Right lobe of liver (tissue), 6 donors: Measurements from ENCODE around the gene TCN1. TPM values are rescaled to one million over a fixed set of nuclear protein-coding genes. Genes with fewer than 3 reads are reported as not detected.
"Not testable (repeated sequence)": the region's sequence is repeated elsewhere in the genome, so short reads cannot be mapped to it uniquely, and the experiment has no call there.

Experiments
- ATAC-seq, 4 donors: fragments of 200-7000 bp; cut with Tn5 transposase; one replicate each; pipeline ENCODE4 v1.9.1; 2020; ENCODE audit warnings: mild to moderate bottlenecking in 4 of 4, moderate library complexity in 4 of 4
- DNase-seq, 3 donors: peaks; one replicate each; pipeline ENCODE4 v3.0.0-alpha.2; 2020
- H3K27ac ChIP-seq, 3 donors: fragments of 200-600 bp; one replicate each; pipeline ENCODE4 v1.8.0; 2022
- H3K27me3 ChIP-seq, 2 donors: fragments of 200-600 bp; one replicate each; pipeline ENCODE4 v1.8.0; 2022
- H3K36me3 ChIP-seq, 4 donors: fragments of 200-600 bp; sonication (generic) in 1 of 4; one replicate each; pipeline versions ENCODE4 v1.5.1 to v1.8.0; 2017 to 2022; ENCODE audit warnings: control low read depth in 1 of 4
- H3K4me1 ChIP-seq, 4 donors: fragments of 200-600 bp; sonication (generic) in 1 of 4; one replicate each; pipeline versions ENCODE4 v1.5.1 to v1.8.0; 2017 to 2022; ENCODE audit warnings: control low read depth in 1 of 4
- H3K4me3 ChIP-seq, 3 donors: fragments of 200-600 bp; one replicate each; pipeline ENCODE4 v1.8.0; 2022
- H3K9me3 ChIP-seq, 4 donors: fragments of 200-600 bp; sonication (generic) in 1 of 4; one replicate each; pipeline versions ENCODE4 v1.5.1 to v1.8.0; 2017 to 2022; ENCODE audit warnings: control low read depth in 1 of 4
- CTCF ChIP-seq, 4 donors: fragments of 200-600 bp in 3 of 4; fragments of 450-650 bp in 1 of 4; IDR thresholded peaks; one replicate each; pipeline versions ENCODE4 v1.5.1 to v1.8.0; 2016 to 2022; ENCODE audit warnings: antibody characterized with exemption in 4 of 4, mild to moderate bottlenecking in 2 of 4
- POLR2A ChIP-seq: fragments of 450-650 bp; IDR thresholded peaks from one replicate; pipeline ENCODE4 v1.6.1; 2017; ENCODE audit warnings: antibody characterized with exemption, mild to moderate bottlenecking
- WGBS: methylation state at CpG from one replicate; pipeline ENCODE4 v1.1.6; 2018; ENCODE audit warnings: low coverage, low lambda C conversion rate; ENCODE audit not compliant: insufficient coverage; ENCODE audit errors: missing lambda C conversion rate; 5-methylcytosine and 5-hydroxymethylcytosine counted together
- intact Hi-C, 2 donors: fragments of 100-400 bp; cut with DNase I; formaldehyde crosslinking; loops; one replicate each; pipeline versions ENCODE4 v1.11.2 to v1.14.1; 2022
- long read RNA-seq: library from polyadenylated mRNA; unstranded; transcript quantifications from one replicate; pipeline ENCODE4 v2.0.0, GENCODE V29; 2019
- total RNA-seq, 6 experiments: library from RNA; depleted of rRNA in 2 of 6; stranded (reverse); fragments of >200 nt in 2 of 6; fragmentation: NEBNext Ultra II Directional in 3 of 6; extraction: Animal tissue kit (Norgen Biotek cat#: 25700) in 3 of 6; gene quantifications; one replicate each; pipeline versions ENCODE4 v1.1.0 to v1.2.4, GENCODE V29; 2016 to 2023
- donor health status: DM: no; HTN: yes; CAD: no.
- donor health status: DM: no; HTN: no; CAD: no.
- donor health status: DM: no; HTN: no; CAD: no.
- donor health status: DM: no; HTN: yes; CAD: no.
- donor health status: DM: no; HTN: yes; CAD: no.

TCN1 gene
- total RNA-seq: under 1 TPM in 2 of 6 experiments, not detected in 4; 0.55 to 0.62 TPM
- long read RNA-seq: 0 reads

GRCh38 chr11:59866397-59866796 lies at the start of gene TCN1:
Gene TCN1 (minus strand): TSS chr11:59866487. CDS start chr11:59866470, 17 bp downstream.
- peak in 2 of 4 donors; percentile 20 to 28 for ATAC-seq

GRCh38 chr11:59903569-59903968 lies 37.3 kb upstream of the TCN1 start:
- H3K9me3 ChIP-seq, H3K27me3 ChIP-seq, intact Hi-C loops, H3K36me3 ChIP-seq, ATAC-seq, H3K4me1 ChIP-seq, H3K27ac ChIP-seq, H3K4me3 ChIP-seq, DNase-seq: not testable (repeated sequence)
- 92% methylated on average over 2 of the region's 2 CpGs for WGBS

More at GRCh38 chr11:59866397-59866796, at the start of gene TCN1:
- Histone ChIP-seq H3K27me3 (no peaks in the 10 kb centered on the region), H3K4me3 (no peak within 1 kb of the TSS), H3K36me3 (no peaks in the 10 kb centered on the region), H3K4me1 (no peaks in the 10 kb centered on the region), H3K9me3 (no peaks in the 10 kb centered on the region), H3K27ac (no peak within 1 kb of the TSS)
- TF ChIP-seq POLR2A: no peak
- TF ChIP-seq CTCF (IDR thresholded peaks at IDR 0.05): no peak
- DNase-seq: no peak
- 31% methylated on average over 3 of the region's 3 CpGs for WGBS
- intact Hi-C loops: no loop called here

- intact Hi-C loops: no loop called here
- WGBS: 31% methylated on average over 1 of the region's 1 CpG
- Histone ChIP-seq H3K9me3 (no peaks in the 10 kb centered on the region), H3K4me3 (no peak overlapping the region), H3K36me3 (no peaks in the 10 kb centered on the region), H3K27me3 (no peaks in the 10 kb centered on the region), H3K4me1 (no peaks in the 10 kb centered on the region), H3K27ac (peak overlapping the region in 1 of 3 donors; percentile 5)
- no peak for TF ChIP-seq POLR2A
- TF ChIP-seq CTCF (IDR thresholded peaks at IDR 0.05): no peak
- ATAC-seq: peak; percentile 27 to 89 (median 58)
- DNase-seq: no peak
These were observed 35.0 kb upstream of the TCN1 start for GRCh38 chr11:59901306-59901705.

- no peak for TF ChIP-seq POLR2A
- TF ChIP-seq CTCF (IDR thresholded peaks at IDR 0.05): no peak
- Histone ChIP-seq H3K27ac (peak overlapping the region in 1 of 3 donors; percentile 21), H3K9me3 (no peaks in the 10 kb centered on the region), H3K4me3 (no peak overlapping the region), H3K27me3 (no peaks in the 10 kb centered on the region), H3K4me1 (no peaks in the 10 kb centered on the region), H3K36me3 (no peaks in the 10 kb centered on the region)
- DNase-seq: no peak
- WGBS: 59% methylated on average over 6 of the region's 6 CpGs
- no peak for ATAC-seq
- intact Hi-C loops: no loop called here
These were observed 34.3 kb upstream of the TCN1 start for GRCh38 chr11:59900366-59901126.

GRCh38 chr11:59899532-59899931 lies 33.2 kb upstream of the TCN1 start:
- DNase-seq (no peak), ATAC-seq (no peak)
- intact Hi-C loops: no loop called here
- H3K27me3 ChIP-seq: no peaks in the 10 kb centered on the region
- no peak overlapping the region for H3K27ac ChIP-seq
- H3K36me3 ChIP-seq: no peaks in the 10 kb centered on the region
- 69% methylated on average over 6 of the region's 11 CpGs for WGBS
- H3K9me3 ChIP-seq: no peaks in the 10 kb centered on the region
- no peaks in the 10 kb centered on the region for H3K4me1 ChIP-seq
- no peak overlapping the region for H3K4me3 ChIP-seq
- TF ChIP-seq POLR2A (no peak), CTCF (IDR thresholded peaks at IDR 0.05) (no peak)
